IPS-18c (cell line): ENCODE data around the gene PCDH9.

ENCODE experiments used
- H3K4me3 ChIP-seq: 2 replicates; pipeline ENCODE4 v1.7.0; 2013; ENCODE audit warnings: low read depth, mild to moderate bottlenecking, low read length, moderate library complexity; ENCODE audit not compliant: insufficient read depth
- H3K9me3 ChIP-seq: one replicate; pipeline ENCODE4 v1.6.1; 2013; ENCODE audit warnings: mild to moderate bottlenecking, low read length, moderate library complexity; ENCODE audit not compliant: control insufficient read depth, insufficient read depth

Gene PCDH9

GRCh38 chr13:67145950-67146349 is 84.2 kb downstream of the PCDH9 start:
- H3K9me3 ChIP-seq: no peaks in the 10 kb centered on the region
- no peak overlapping the region for H3K4me3 ChIP-seq

DNA sequence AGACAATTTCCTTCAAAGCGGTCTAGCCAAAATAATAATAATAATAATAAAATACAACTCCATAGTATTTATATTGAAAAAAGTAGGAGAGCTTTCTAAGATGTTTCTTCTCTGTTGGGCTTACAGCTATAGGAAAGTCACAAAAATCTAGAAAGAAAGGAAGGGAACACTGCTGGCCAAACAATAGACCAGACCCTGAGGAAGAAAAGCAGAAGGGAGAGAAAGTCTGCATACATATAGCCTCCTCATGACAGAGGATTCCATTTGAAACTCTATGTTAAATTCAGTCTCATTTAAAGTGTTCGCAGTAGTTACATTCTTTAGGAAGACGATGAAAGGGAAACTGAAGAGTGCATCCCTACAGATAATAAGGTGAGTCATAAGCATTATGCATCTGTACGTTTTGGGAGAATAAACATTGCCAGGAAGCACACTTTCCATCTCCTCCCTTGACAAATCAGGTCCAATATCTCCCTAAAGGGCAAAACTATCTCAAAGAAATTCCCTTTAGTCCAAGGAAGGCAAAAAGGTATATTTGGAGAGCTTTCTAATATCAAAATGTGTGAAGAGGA is 86.5 kb downstream of the PCDH9 start:
- no peak overlapping the region for H3K4me3 ChIP-seq
- H3K9me3 ChIP-seq: no peaks in the 10 kb centered on the region

- Histone ChIP-seq H3K9me3 (no peaks in the 10 kb centered on the region), H3K4me3 (no peak overlapping the region)
Observed at GRCh38 chr13:67140006-67140405, 90.1 kb downstream of the PCDH9 start.

DNA sequence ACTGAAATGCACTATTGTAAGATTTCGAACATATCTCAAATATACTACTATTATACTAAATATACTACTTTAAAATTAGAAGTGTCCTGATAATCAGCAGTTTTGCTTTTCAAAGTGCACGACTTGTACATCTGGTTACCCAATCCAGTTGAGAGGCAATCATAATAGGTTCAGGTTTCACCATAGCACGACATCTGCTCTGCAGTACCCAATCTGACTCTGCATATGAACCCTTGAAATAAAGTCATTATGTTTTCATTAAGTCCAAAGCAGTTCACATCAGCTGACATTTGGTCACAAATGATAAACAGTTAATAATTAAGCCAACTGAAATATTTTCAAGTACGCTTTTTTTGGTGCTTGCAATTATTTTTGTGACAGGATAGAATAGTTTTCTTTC is 90.6 kb downstream of the PCDH9 start:
- Histone ChIP-seq H3K9me3 (no peaks in the 10 kb centered on the region), H3K4me3 (no peak overlapping the region)

- no peaks in the 10 kb centered on the region for H3K9me3 ChIP-seq
- no peak overlapping the region for H3K4me3 ChIP-seq
Observed at GRCh38 chr13:67138970-67139369, 91.2 kb downstream of the PCDH9 start.

DNA sequence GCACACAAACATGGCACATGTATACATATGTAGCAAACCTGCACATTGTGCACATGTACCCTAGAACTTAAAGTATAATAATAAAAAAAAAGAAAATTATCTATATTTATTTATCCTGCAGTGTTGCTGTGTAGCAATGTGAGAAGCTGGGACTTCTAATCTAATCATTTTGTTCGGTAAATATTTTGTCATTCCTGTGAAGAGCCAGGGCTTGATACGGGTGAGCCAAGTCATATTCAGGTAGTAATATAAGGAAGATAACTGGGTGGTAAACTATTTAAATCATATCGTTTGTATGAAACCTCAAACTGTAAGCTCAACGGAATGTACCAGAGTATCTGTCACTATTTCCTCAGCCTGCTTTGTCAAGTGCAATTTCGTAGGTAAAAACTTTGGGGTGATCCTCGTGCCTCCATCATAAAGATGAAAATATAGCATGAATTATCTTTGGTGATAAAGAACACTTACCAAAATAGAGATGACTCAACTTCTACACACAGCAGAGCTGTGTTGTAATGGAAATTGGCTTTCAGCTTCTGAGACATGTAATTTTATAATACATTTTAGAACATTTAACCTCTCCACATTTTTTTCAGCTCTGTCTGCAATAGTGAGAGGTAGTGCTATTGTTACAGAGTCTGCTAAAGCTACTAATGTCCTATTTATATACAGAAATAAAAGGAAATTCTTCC is 92.9 kb downstream of the PCDH9 start:
- H3K9me3 ChIP-seq: no peaks in the 10 kb centered on the region
- no peak overlapping the region for H3K4me3 ChIP-seq

GRCh38 chr13:67136157-67136556 is 94.0 kb downstream of the PCDH9 start:
- H3K4me3 ChIP-seq: no peak overlapping the region

DNA sequence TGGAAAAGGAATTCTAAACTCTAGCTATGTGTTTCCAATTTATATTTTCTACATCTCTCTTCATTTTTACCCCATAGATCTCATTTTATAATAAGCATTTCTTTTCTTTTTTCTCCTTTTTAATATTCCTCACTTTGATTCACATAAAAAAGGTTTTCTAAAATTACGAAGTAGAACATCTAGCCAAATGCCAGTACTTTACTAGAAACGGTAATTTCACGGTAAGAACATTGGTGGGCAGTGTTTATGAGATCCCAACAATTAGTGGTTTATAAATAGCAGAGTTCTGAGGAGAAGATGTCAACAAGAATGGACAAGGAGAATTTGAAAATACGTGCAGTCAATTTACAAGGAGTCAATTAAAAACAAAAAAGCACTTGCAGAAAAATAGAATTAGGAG is 94.8 kb downstream of the PCDH9 start:
- Histone ChIP-seq H3K9me3 (no peaks in the 10 kb centered on the region), H3K4me3 (no peak overlapping the region)

More at GRCh38 chr13:67136157-67136556, 94.0 kb downstream of the PCDH9 start:
- H3K9me3 ChIP-seq: no peaks in the 10 kb centered on the region

- Histone ChIP-seq H3K4me3 (no peak overlapping the region), H3K9me3 (no peaks in the 10 kb centered on the region)
Observed at GRCh38 chr13:67134417-67135129, 95.6 kb downstream of the PCDH9 start.

GRCh38 chr13:67133476-67133875 is 96.7 kb downstream of the PCDH9 start:
- Histone ChIP-seq H3K4me3 (no peak overlapping the region), H3K9me3 (no peaks in the 10 kb centered on the region)

DNA sequence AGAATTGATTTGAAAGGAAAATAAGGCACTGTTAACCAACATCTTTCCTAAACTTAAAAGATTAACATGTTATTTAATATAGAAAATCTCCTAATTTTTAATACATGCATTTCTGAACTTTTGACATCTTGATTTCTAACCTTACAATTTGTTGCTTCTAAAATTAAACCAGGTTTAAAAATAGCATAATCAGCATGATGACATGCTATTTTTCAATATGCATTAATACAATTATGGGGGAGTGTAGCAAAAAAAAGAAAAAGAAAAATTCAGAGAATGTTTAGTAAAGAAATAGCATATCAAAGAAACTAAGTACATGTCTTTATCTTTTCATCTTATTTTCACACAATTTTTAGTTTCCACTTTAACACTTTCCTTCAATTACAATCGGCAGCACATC is 98.7 kb downstream of the PCDH9 start:
- Histone ChIP-seq H3K4me3 (no peak overlapping the region), H3K9me3 (no peaks in the 10 kb centered on the region)

- no peaks in the 10 kb centered on the region for H3K9me3 ChIP-seq
- H3K4me3 ChIP-seq: no peak overlapping the region
Observed at GRCh38 chr13:67130444-67130843, 99.7 kb downstream of the PCDH9 start.

GRCh38 chr13:67128136-67128535 is 102.0 kb downstream of the PCDH9 start:
- H3K4me3 ChIP-seq: no peak overlapping the region
- no peaks in the 10 kb centered on the region for H3K9me3 ChIP-seq

- no peaks in the 10 kb centered on the region for H3K9me3 ChIP-seq
- no peak overlapping the region for H3K4me3 ChIP-seq
Observed at GRCh38 chr13:67125681-67126080, 104.5 kb downstream of the PCDH9 start.

GRCh38 chr13:67123165-67123564 is 107.0 kb downstream of the PCDH9 start:
- H3K9me3 ChIP-seq: no peaks in the 10 kb centered on the region
- H3K4me3 ChIP-seq: no peak overlapping the region

GRCh38 chr13:67122251-67122650 is 107.9 kb downstream of the PCDH9 start:
- no peak overlapping the region for H3K4me3 ChIP-seq

DNA sequence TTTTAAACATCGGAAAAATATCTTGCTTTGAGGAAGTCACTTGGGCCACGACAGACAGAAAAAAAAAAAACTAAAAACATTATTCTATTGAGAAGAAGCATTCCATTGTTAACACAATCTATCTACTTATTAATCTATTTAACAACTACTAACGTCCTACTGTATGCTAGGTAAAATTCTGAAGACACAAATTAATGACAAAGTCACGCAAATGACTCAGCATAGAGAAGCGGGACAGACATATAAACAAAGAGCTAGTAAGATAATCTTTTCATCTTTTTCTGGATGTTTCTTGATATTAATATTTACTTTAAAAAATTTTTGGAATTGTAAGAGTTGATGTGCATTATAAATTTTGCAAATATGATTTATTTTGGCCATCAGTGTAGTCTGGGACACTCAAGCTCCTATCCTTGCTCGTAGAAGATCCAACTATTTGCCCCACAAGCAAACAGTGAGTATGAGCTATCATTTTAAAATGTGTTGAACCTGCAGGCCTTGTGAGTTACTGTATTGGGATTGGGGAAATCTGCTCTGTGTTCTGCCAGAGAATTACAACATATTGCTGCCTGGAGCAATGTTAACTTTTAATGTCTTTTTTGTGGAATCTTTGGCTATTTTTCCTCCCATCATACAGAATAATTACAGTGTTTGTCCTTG is 109.1 kb downstream of the PCDH9 start:
- no peak overlapping the region for H3K4me3 ChIP-seq

More at GRCh38 chr13:67122251-67122650, 107.9 kb downstream of the PCDH9 start:
- no peaks in the 10 kb centered on the region for H3K9me3 ChIP-seq

DNA sequence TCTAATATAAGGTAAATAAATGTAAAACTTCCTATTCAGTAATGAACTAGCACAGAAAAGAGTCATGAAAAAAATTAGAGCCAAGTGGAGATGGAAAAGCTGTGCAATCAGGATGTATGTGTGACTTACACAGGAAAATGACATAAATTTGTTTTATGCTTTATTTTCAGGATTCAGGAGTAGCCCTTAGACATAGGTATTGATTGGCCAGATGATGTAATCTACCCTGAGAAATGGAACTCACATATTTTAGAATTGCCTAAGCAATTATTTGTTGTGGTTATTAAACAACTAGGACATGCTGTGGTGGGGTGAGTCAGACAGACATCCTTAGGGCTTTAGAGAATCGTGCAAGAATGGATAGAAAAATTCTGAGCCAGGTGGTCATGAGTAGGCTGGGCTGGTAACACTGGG is 110.6 kb downstream of the PCDH9 start:
- Histone ChIP-seq H3K4me3 (no peak overlapping the region), H3K9me3 (no peaks in the 10 kb centered on the region)

More for the DNA sequence above, 109.1 kb downstream of the PCDH9 start:
- H3K9me3 ChIP-seq: no peaks in the 10 kb centered on the region
